HCT116 (cell line): Measurements from ENCODE around the gene KDM3B. TPM values are rescaled to one million over a fixed set of nuclear protein-coding genes. Genes with fewer than 3 reads are reported as not detected.

Source experiments
- ATAC-seq: fragments of 200-7000 bp; cut with Tn5 transposase; 2 replicates; pipeline ENCODE4 v1.9.1; 2020; ENCODE audit warnings: mild to moderate bottlenecking, moderate library complexity
- BruUV-seq: library from RNA; stranded (reverse); fragments of 400-500 nt; replicated peaks from 2 replicates; lab custom pipeline; 2021; lab: Mats Ljungman, UMichigan
- CTCF ChIA-PET: fragments of 300-600 bp; sonication (Branson Sonifier 250); formaldehyde crosslinking; loops from one replicate; lab custom pipeline; 2021; ENCODE audit warnings: antibody characterized with exemption; lab: Charles Lee
- POLR2A ChIA-PET: fragments of 300-600, 350-600 bp; sonication (Branson Sonifier 250); formaldehyde crosslinking; loops from one replicate; lab custom pipeline; 2021; ENCODE audit warnings: antibody characterized with exemption; lab: Charles Lee
- RAD21 ChIA-PET, 2 experiments: fragments of 300-600 bp; sonication (Branson Sonifier 250); formaldehyde crosslinking; loops; one replicate each; lab custom pipeline; 2023; ENCODE audit warnings: low total read pairs in 2 of 2; ENCODE audit not compliant: uncharacterized antibody in 2 of 2, unreplicated experiment in 2 of 2, low non-redundant PET in 1 of 2; lab: Charles Lee
- DNase-seq: peaks from one replicate; pipeline ENCODE4 v3.0.0-alpha.2; 2010; ENCODE audit warnings: low read depth, low spot score
- H2AFZ ChIP-seq: fragments of 200-600 bp; shearing (Covaris generic), sonication (generic); 2 replicates; pipeline ENCODE4 v1.6.1; 2017; ENCODE audit warnings: low read depth, mixed run types, mixed read lengths, antibody characterized with exemption, low read length; ENCODE audit not compliant: poor library complexity, severe bottlenecking
- H3K27ac ChIP-seq: 2 replicates; pipeline ENCODE4 v1.5.1; 2012; ENCODE audit warnings: low read depth, low read length
- H3K27me3 ChIP-seq: fragments of 200-600 bp; sonication (generic); 2 replicates; pipeline ENCODE4 v1.6.1; 2016; ENCODE audit warnings: mixed run types, low read length, mixed read lengths; ENCODE audit not compliant: insufficient read depth
- H3K36me3 ChIP-seq, 2 experiments: fragments of 200-500 bp in 1 of 2; fragments of 200-600 bp in 1 of 2; sonication (Bioruptor generic) in 1 of 2; sonication (generic) in 1 of 2; 2 replicates each; pipeline versions ENCODE4 v1.5.1 to v1.6.1; 2014 to 2016; ENCODE audit warnings: low read length in 2 of 2, inconsistent platforms in 1 of 2, mixed read lengths in 1 of 2, mixed run types in 1 of 2; ENCODE audit not compliant: insufficient read depth in 2 of 2, control insufficient read depth in 1 of 2
- H3K4me1 ChIP-seq, 2 experiments: fragments of 200-600 bp in 1 of 2; sonication (generic) in 1 of 2; 2 replicates each; pipeline versions ENCODE4 v1.5.1 to v1.6.1; 2012 to 2017; ENCODE audit warnings: low read length in 2 of 2, inconsistent platforms in 1 of 2, mild to moderate bottlenecking in 1 of 2, mixed read lengths in 1 of 2, mixed run types in 1 of 2, moderate library complexity in 1 of 2; ENCODE audit not compliant: insufficient read depth in 2 of 2, control insufficient read depth in 1 of 2
- H3K4me2 ChIP-seq: fragments of 200-600 bp; sonication (generic); 2 replicates; pipeline ENCODE4 v1.6.1; 2017; ENCODE audit warnings: mixed run types, low read length, mixed read lengths
- H3K4me3 ChIP-seq, 2 experiments: fragments of 200-600 bp in 1 of 2; sonication (generic) in 1 of 2; replicated peaks in 1 of 2; 2 replicates each; pipeline ENCODE4 v1.5.1; 2011 to 2016; ENCODE audit warnings: low read length in 2 of 2, control low read depth in 1 of 2, low read depth in 1 of 2, mild to moderate bottlenecking in 1 of 2, mixed read lengths in 1 of 2, mixed run types in 1 of 2
- H3K79me2 ChIP-seq: fragments of 200-600 bp; sonication (generic); 2 replicates; pipeline ENCODE4 v1.6.1; 2017; ENCODE audit warnings: mild to moderate bottlenecking, mixed run types, low read length, moderate library complexity, mixed read lengths; ENCODE audit not compliant: insufficient read depth
- H3K9ac ChIP-seq: fragments of 200-600 bp; sonication (generic); 2 replicates; pipeline ENCODE4 v1.6.1; 2016; ENCODE audit warnings: low read length, mixed read lengths
- H3K9me2 ChIP-seq: fragments of 200-600 bp; sonication (generic), shearing (Covaris generic); 2 replicates; pipeline ENCODE4 v1.6.1; 2017; ENCODE audit warnings: mixed run types, mild to moderate bottlenecking, moderate library complexity; ENCODE audit not compliant: insufficient read depth
- H3K9me3 ChIP-seq, 2 experiments: fragments of 200-500 bp in 1 of 2; fragments of 200-600 bp in 1 of 2; sonication (Bioruptor generic) in 1 of 2; sonication (generic) in 1 of 2; 2 replicates each; pipeline ENCODE4 v1.6.1; 2014 to 2017; ENCODE audit warnings: low read length in 2 of 2, mixed read lengths in 2 of 2, inconsistent platforms in 1 of 2, low read depth in 1 of 2, mild to moderate bottlenecking in 1 of 2, mixed run types in 1 of 2, moderate library complexity in 1 of 2; ENCODE audit not compliant: control insufficient read depth in 1 of 2, insufficient read depth in 1 of 2
- H4K20me1 ChIP-seq: fragments of 200-600 bp; sonication (generic), shearing (Covaris generic); 2 replicates; pipeline ENCODE4 v1.6.1; 2017; ENCODE audit warnings: mixed run types, mild to moderate bottlenecking, moderate library complexity; ENCODE audit not compliant: insufficient read depth
- CEBPB ChIP-seq: IDR thresholded peaks from 2 replicates; pipeline ENCODE4 v1.6.1; 2012; ENCODE audit warnings: low read depth
- EGR1 ChIP-seq: IDR thresholded peaks from 2 replicates; pipeline ENCODE4 v1.6.1; 2012; ENCODE audit warnings: low read depth
- EZH2phosphoT487 ChIP-seq: fragments of 200-600 bp; IDR thresholded peaks from 2 replicates; pipeline ENCODE4 v1.6.1; 2018; ENCODE audit warnings: antibody characterized with exemption, borderline replicate concordance
- POLR2A ChIP-seq: IDR thresholded peaks from 2 replicates; pipeline ENCODE4 v1.7.0; 2011; ENCODE audit warnings: borderline replicate concordance; ENCODE audit not compliant: insufficient read depth, insufficient read length; ENCODE audit errors: extremely low read depth
- POLR2AphosphoS5 ChIP-seq: IDR thresholded peaks from 2 replicates; pipeline ENCODE4 v1.6.1; 2011; ENCODE audit warnings: mild to moderate bottlenecking, low read depth, low read length, moderate library complexity
- SRF ChIP-seq: IDR thresholded peaks from 2 replicates; pipeline ENCODE4 v1.6.1; 2012; ENCODE audit warnings: low read depth
- ZFX ChIP-seq: fragments of 450-650 bp; IDR thresholded peaks from 2 replicates; pipeline ENCODE4 v1.6.1; 2017
- ZNF274 ChIP-seq: fragments of 200-500 bp; sonication (Bioruptor generic); IDR thresholded peaks from 2 replicates; pipeline ENCODE4 v1.6.1; 2014; ENCODE audit warnings: mild to moderate bottlenecking, low read depth, low read length, inconsistent platforms
- intact Hi-C: fragments of 100-400 bp; cut with micrococcal nuclease; formaldehyde crosslinking; loops from 2 replicates; pipeline ENCODE4 v1.10.0; 2022
- total RNA-seq: library from RNA; stranded (reverse); gene quantifications from one replicate; pipeline ENCODE4 v1.2.1, GENCODE V29; 2021; ENCODE audit not compliant: unreplicated experiment
- TF ChIP-seq, protein P1 (sequence below): IDR thresholded peaks from 2 replicates; pipeline ENCODE4 v1.6.1; 2012
- TF ChIP-seq, protein P2 (sequence below): IDR thresholded peaks from 2 replicates; pipeline ENCODE4 v1.6.1; 2012
- TF ChIP-seq, protein P3 (sequence below): IDR thresholded peaks from 2 replicates; pipeline ENCODE4 v1.6.1; 2012; ENCODE audit warnings: low read depth

KDM3B gene
- total RNA-seq, 1 experiment from 2014 or later: 65.1 TPM

DNA sequence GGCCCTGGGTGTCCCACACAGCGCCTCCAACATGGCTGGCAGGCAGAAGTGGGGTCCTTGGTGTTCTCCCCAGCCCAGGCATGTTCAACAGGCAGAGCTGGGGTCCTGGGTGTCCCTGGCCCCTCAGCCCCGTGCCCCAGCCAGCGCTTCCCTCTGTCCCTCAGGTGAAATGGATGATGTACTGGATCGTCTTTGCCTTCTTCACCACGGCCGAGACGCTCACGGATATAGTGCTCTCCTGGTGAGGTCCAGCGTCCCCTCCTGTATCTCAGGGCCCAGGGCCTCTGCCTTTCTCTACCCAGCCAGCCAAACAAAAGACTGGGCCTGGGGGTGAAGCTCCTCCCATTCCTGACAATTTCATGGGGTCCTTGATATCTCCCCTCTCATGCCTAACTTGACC, 88.7 kb downstream of the KDM3B start:
- intact Hi-C loops: no loop called here
- Histone ChIP-seq H3K4me3 (no peak overlapping the region), H3K79me2 (no peaks in the 10 kb centered on the region), H3K9me3 (no peaks in the 10 kb centered on the region), H3K4me2 (no peak overlapping the region), H3K9ac (no peak overlapping the region), H3K27me3 (no peaks in the 10 kb centered on the region), H3K36me3 (peaks cover 0 to 2% of the 10 kb centered on the region in 2 experiments; a peak in 1 of 4 replicates)
- no TSS peak for BruUV-seq
- CTCF ChIA-PET: no interaction called here
- TF ChIP-seq EGR1 (no peak), ZFX (no peak), ZNF274 (no peak), EZH2phosphoT487 (no peak), CEBPB (no peak), POLR2A (no peak), POLR2AphosphoS5 (no peak), SRF (no peak)
- TF ChIP-seq, protein P1, sequence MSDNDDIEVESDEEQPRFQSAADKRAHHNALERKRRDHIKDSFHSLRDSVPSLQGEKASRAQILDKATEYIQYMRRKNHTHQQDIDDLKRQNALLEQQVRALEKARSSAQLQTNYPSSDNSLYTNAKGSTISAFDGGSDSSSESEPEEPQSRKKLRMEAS: no peak
- TF ChIP-seq, protein P2, sequence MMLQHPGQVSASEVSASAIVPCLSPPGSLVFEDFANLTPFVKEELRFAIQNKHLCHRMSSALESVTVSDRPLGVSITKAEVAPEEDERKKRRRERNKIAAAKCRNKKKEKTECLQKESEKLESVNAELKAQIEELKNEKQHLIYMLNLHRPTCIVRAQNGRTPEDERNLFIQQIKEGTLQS: no peak
- TF ChIP-seq, protein P3, sequence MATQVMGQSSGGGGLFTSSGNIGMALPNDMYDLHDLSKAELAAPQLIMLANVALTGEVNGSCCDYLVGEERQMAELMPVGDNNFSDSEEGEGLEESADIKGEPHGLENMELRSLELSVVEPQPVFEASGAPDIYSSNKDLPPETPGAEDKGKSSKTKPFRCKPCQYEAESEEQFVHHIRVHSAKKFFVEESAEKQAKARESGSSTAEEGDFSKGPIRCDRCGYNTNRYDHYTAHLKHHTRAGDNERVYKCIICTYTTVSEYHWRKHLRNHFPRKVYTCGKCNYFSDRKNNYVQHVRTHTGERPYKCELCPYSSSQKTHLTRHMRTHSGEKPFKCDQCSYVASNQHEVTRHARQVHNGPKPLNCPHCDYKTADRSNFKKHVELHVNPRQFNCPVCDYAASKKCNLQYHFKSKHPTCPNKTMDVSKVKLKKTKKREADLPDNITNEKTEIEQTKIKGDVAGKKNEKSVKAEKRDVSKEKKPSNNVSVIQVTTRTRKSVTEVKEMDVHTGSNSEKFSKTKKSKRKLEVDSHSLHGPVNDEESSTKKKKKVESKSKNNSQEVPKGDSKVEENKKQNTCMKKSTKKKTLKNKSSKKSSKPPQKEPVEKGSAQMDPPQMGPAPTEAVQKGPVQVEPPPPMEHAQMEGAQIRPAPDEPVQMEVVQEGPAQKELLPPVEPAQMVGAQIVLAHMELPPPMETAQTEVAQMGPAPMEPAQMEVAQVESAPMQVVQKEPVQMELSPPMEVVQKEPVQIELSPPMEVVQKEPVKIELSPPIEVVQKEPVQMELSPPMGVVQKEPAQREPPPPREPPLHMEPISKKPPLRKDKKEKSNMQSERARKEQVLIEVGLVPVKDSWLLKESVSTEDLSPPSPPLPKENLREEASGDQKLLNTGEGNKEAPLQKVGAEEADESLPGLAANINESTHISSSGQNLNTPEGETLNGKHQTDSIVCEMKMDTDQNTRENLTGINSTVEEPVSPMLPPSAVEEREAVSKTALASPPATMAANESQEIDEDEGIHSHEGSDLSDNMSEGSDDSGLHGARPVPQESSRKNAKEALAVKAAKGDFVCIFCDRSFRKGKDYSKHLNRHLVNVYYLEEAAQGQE: no peak
- TF ChIP-seq, all 23 proteins: peak for 0
- Histone ChIP-seq H4K20me1 (no peaks in the 10 kb centered on the region), H2AFZ (no peak overlapping the region), H3K4me1 (peaks cover 7 to 21% of the 10 kb centered on the region in 2 experiments; a peak in 3 of 4 replicates), H3K9me2 (no peaks in the 10 kb centered on the region), H3K27ac (no peak overlapping the region)
- DNase-seq (no peak), ATAC-seq (no peak)
- ChIA-PET POLR2A (no interaction called here), RAD21 (no interaction called here)
